ENCODE results near the gene TPSAB1.

TPSAB1 gene

GRCh38 chr16:1217526-1217925, 23.0 kb upstream of the TPSAB1 start:
- no peak for TF ChIP-seq CTCF (IDR thresholded peaks at IDR 0.05; ENCODE audit: low read depth, low read length)
- no peak overlapping the region for H3K4me3 ChIP-seq (ENCODE audit: low read depth, low read length)

- no peak for TF ChIP-seq CTCF (IDR thresholded peaks at IDR 0.05; ENCODE audit: low read depth, low read length)
- no peak overlapping the region for H3K4me3 ChIP-seq (ENCODE audit: low read depth, low read length)
Measured at GRCh38 chr16:1218061-1218929, 22.2 kb upstream of the TPSAB1 start.

- no peak for TF ChIP-seq CTCF (IDR thresholded peaks at IDR 0.05; ENCODE audit: low read depth, low read length)
- H3K4me3 ChIP-seq (ENCODE audit: low read depth, low read length): no peak overlapping the region
Measured at GRCh38 chr16:1218930-1219611, 21.4 kb upstream of the TPSAB1 start.

GRCh38 chr16:1220098-1220728, 20.3 kb upstream of the TPSAB1 start:
- no peak overlapping the region for H3K4me3 ChIP-seq (ENCODE audit: low read depth, low read length)
- no peak for TF ChIP-seq CTCF (IDR thresholded peaks at IDR 0.05; ENCODE audit: low read depth, low read length)

- H3K4me3 ChIP-seq (ENCODE audit: low read depth, low read length): no peak overlapping the region
- no peak for TF ChIP-seq CTCF (IDR thresholded peaks at IDR 0.05; ENCODE audit: low read depth, low read length)
Measured at GRCh38 chr16:1220841-1221627, 19.5 kb upstream of the TPSAB1 start.

GRCh38 chr16:1221628-1222552, 18.6 kb upstream of the TPSAB1 start:
- H3K4me3 ChIP-seq (ENCODE audit: low read depth, low read length): no peak overlapping the region
- no peak for TF ChIP-seq CTCF (IDR thresholded peaks at IDR 0.05; ENCODE audit: low read depth, low read length)
